ENCODE data around the gene PICALM.

- TF ChIP-seq RFX5 (IDR thresholded peaks at IDR 0.05; ENCODE audit: low read depth, low read length) (no peak), CTCF (conservative IDR thresholded peaks at IDR 0.05; ENCODE audit: low read depth, low read length) (no peak), BHLHE40 (IDR thresholded peaks at IDR 0.05; ENCODE audit: low read depth, low read length) (no peak), POLR2A (IDR thresholded peaks at IDR 0.05; ENCODE audit: low read depth, low read length) (no peak), RAD21 (IDR thresholded peaks at IDR 0.05; ENCODE audit: low read length) (no peak), NFE2L2 (IDR thresholded peaks at IDR 0.05; ENCODE audit: low read depth, low read length) (no peak), MXI1 (IDR thresholded peaks at IDR 0.05; ENCODE audit: borderline replicate concordance, low read depth, low read length) (no peak), RCOR1 (IDR thresholded peaks at IDR 0.05; ENCODE audit: insufficient replicate concordance, low read length) (no peak), MAFK (IDR thresholded peaks at IDR 0.05; ENCODE audit: low read depth, low read length) (no peak), CEBPB (IDR thresholded peaks at IDR 0.05; ENCODE audit: low read depth, low read length) (no peak)
- TF ChIP-seq, protein P1, sequence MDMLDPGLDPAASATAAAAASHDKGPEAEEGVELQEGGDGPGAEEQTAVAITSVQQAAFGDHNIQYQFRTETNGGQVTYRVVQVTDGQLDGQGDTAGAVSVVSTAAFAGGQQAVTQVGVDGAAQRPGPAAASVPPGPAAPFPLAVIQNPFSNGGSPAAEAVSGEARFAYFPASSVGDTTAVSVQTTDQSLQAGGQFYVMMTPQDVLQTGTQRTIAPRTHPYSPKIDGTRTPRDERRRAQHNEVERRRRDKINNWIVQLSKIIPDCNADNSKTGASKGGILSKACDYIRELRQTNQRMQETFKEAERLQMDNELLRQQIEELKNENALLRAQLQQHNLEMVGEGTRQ (IDR thresholded peaks at IDR 0.05; ENCODE audit: low read depth, low read length) = no peak
These were observed 1.7 kb downstream of the PICALM start for GRCh38 chr11:86067009-86067850.

Data from IMR-90 (cell line).